ENCODE measurements around the gene ARL15. TPM values are rescaled to one million over a fixed set of nuclear protein-coding genes. Genes with fewer than 3 reads are reported as not detected.

ARL15 gene
- total and polyA plus RNA-seq, 2 of the 8 experiments (the other 6 are each of a cell fraction or from before 2014, with no cell fraction given): 9.9 to 21.2 TPM

DNA sequence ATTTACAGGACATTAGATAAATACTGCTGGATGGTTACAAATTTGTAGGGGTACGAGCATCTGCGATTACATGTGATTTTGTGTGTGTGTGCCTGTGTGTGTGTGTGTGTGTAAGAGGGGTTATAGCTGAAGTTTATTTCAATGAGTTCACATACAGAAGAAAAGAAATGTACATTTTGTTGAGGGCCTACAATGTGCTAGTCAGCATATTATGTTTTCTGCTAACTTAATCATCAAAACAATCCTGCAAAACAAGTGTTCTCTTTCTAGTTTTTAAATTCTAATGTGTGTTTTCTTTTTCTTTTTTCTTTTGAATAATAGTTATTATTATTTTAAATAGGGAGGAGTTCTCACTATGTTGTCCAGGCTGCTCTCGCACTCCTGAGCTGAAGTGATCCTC is 305.7 kb downstream of the ARL15 start:
- H2BK15ac ChIP-seq (ENCODE audit: low read length): no peak overlapping the region
- no peak overlapping the region for H3K9ac ChIP-seq (replicated peaks in 1 of 4; ENCODE audit: extremely low read depth in 1 of 4, low read depth in 3 of 4, low read length in 3 of 4)
- H2BK120ac ChIP-seq (replicated peaks; ENCODE audit: low read depth, low read length): no peak overlapping the region
- H2BK12ac ChIP-seq (ENCODE audit: low read depth, low read length): no peak overlapping the region
- 89% methylated on average over 3 of the region's 3 CpGs; no CpG with 5 or more reads in 1 of the 2 experiments for WGBS, 2 experiments (ENCODE audit: extremely low coverage in 1 of 2, insufficient coverage in 1 of 2, insufficient read length in 1 of 2, insufficient replicate concordance in 2 of 2, low coverage in 1 of 2, low lambda C conversion rate in 2 of 2, missing lambda C conversion rate in 1 of 2)
- H3K27me3 ChIP-seq (replicated peaks in 1 of 4; ENCODE audit: control insufficient read depth in 3 of 4, extremely low read depth in 1 of 4, insufficient read depth in 3 of 4, low read length in 3 of 4): no peaks in the 10 kb centered on the region
- no peaks in the 10 kb centered on the region for H4K20me1 ChIP-seq (replicated peaks in 1 of 2; ENCODE audit: control insufficient read depth in 1 of 2, insufficient read depth in 2 of 2, low read length in 2 of 2)
- no peak overlapping the region for H2BK5ac ChIP-seq (ENCODE audit: low read depth, low read length)
- H3K4ac ChIP-seq (replicated peaks; ENCODE audit: insufficient read length, low read depth, low read length): no peak overlapping the region
- H3K9me3 ChIP-seq (ENCODE audit: insufficient read depth in 2 of 2, low read depth in 1 of 2, low read length in 1 of 2): no peaks in the 10 kb centered on the region
- ChIA-PET CTCF (ENCODE audit: partially characterized antibody) (interaction anchor here (1.0 kb wide), 1 partner anchor 10 kb away, joined by 5 read pairs; no protein-coding TSS in a partner anchor), POLR2A (ENCODE audit: partially characterized antibody) (interaction anchor here (0.6 to 1.0 kb wide), 4 partner anchors 10 to 142 kb away, joined by 3 read pairs; no protein-coding TSS in a partner anchor)
- H4K91ac ChIP-seq (replicated peaks; ENCODE audit: insufficient read length, low read length): peak overlapping the region; percentile 6
- H4K8ac ChIP-seq (ENCODE audit: extremely low read depth, insufficient read depth, low read length): no peak overlapping the region
- no peak overlapping the region for H4K5ac ChIP-seq (ENCODE audit: insufficient read length, low read depth, low read length)
- no peak overlapping the region for H3K4me3 ChIP-seq (ENCODE audit: extremely low read depth in 1 of 4, insufficient read depth in 2 of 4, low read depth in 3 of 4, low read length in 4 of 4)
- H2AK5ac ChIP-seq (ENCODE audit: low read depth, low read length): 0 out of 2 replicates have a peak overlapping the region, but pooled peaks have one; percentile 31
- H3K23me2 ChIP-seq (ENCODE audit: low read depth, low read length): no peaks in the 10 kb centered on the region
- no peak overlapping the region for H3K23ac ChIP-seq (ENCODE audit: insufficient read length)
- no peak overlapping the region for H3K4me2 ChIP-seq (ENCODE audit: insufficient read depth in 1 of 2, low read depth in 2 of 2, low read length in 2 of 2)
- H3K14ac ChIP-seq (ENCODE audit: insufficient read length): no peak overlapping the region
- no peak overlapping the region for H3K18ac ChIP-seq (ENCODE audit: extremely low read depth, low read length)
- H2AFZ ChIP-seq (ENCODE audit: low read length): no peak overlapping the region
- no peak overlapping the region for H3K27ac ChIP-seq (ENCODE audit: low read depth, low read length)
- FAIRE-seq (no peak), DNase-seq (ENCODE audit: low read depth in 1 of 2, low spot score in 2 of 2) (no peak)
- TF ChIP-seq SIRT6 (IDR thresholded peaks at IDR 0.05; ENCODE audit: low read length) (no peak), EGR1 (IDR thresholded peaks at IDR 0.05; ENCODE audit: borderline replicate concordance, low read depth, low read length) (no peak), CREB1 (IDR thresholded peaks at IDR 0.05) (no peak), YY1 (IDR thresholded peaks at IDR 0.05; ENCODE audit: low read depth, low read length) (no peak), NRF1 (IDR thresholded peaks at IDR 0.05; ENCODE audit: low read depth, low read length) (no peak), CBX5 (IDR thresholded peaks at IDR 0.05; ENCODE audit: low read depth, low read length) (no peak), EP300 (IDR thresholded peaks at IDR 0.05; ENCODE audit: borderline replicate concordance in 1 of 2, low read depth in 2 of 2, low read length in 2 of 2) (no peak), SIN3A (conservative IDR thresholded peaks at IDR 0.05 in 1 of 2, IDR thresholded peaks at IDR 0.05 in 1 of 2; ENCODE audit: low read depth in 1 of 2, low read length in 2 of 2) (no peak), GTF2F1 (IDR thresholded peaks at IDR 0.05; ENCODE audit: borderline replicate concordance, low read depth, low read length) (no peak), TEAD4 (IDR thresholded peaks at IDR 0.05; ENCODE audit: low read depth, low read length) (no peak), RNF2 (IDR thresholded peaks at IDR 0.05; ENCODE audit: borderline replicate concordance, low read depth, low read length, missing control alignments, poor library complexity, severe bottlenecking) (no peak), CHD2 (IDR thresholded peaks at IDR 0.05; ENCODE audit: low read length) (no peak)
- no peaks in the 10 kb centered on the region for H3K79me1 ChIP-seq (ENCODE audit: low read depth, low read length)
- H2BK20ac ChIP-seq (ENCODE audit: low read length): no peak overlapping the region
- H3K56ac ChIP-seq (replicated peaks; ENCODE audit: insufficient read length, low read depth, low read length): no peak overlapping the region
- H3K4me1 ChIP-seq (replicated peaks in 1 of 4; ENCODE audit: control insufficient read depth in 3 of 4, insufficient read depth in 4 of 4, low read length in 3 of 4): peaks cover 0 to 20% (median 7%) of the 10 kb centered on the region in 4 experiments; a peak in 4 of 7 replicates
- no peaks in the 10 kb centered on the region for H3K36me3 ChIP-seq (ENCODE audit: control insufficient read depth in 2 of 4, insufficient read depth in 4 of 4, low read length in 3 of 4)
- no peaks in the 10 kb centered on the region for H3K79me2 ChIP-seq (ENCODE audit: control insufficient read depth in 1 of 2, insufficient read depth in 2 of 2, low read length in 2 of 2)

Measured in H1 (cell line).